GM12872 (cell line): ENCODE data around the gene SEC23A.

Experiments
- CTCF ChIP-seq: IDR thresholded peaks from 3 replicates; pipeline ENCODE4 v1.5.1; 2011; ENCODE audit warnings: low read depth, mild to moderate bottlenecking, low read length, moderate library complexity; ENCODE audit not compliant: insufficient read depth

SEC23A gene

GRCh38 chr14:39028620-39029019 is 74.4 kb downstream of the SEC23A start:
- no peak for TF ChIP-seq CTCF

GRCh38 chr14:39025810-39026627 is 77.0 kb downstream of the SEC23A start:
- no peak for TF ChIP-seq CTCF

- TF ChIP-seq CTCF, result no peak
Measured at GRCh38 chr14:39025250-39025809, 77.7 kb downstream of the SEC23A start.

- TF ChIP-seq CTCF, result no peak
Measured at GRCh38 chr14:39023939-39024871, 78.8 kb downstream of the SEC23A start.

- TF ChIP-seq CTCF, result no peak
Measured at GRCh38 chr14:39016733-39017095, 86.3 kb downstream of the SEC23A start.

- no peak for TF ChIP-seq CTCF
Measured at GRCh38 chr14:39015964-39016577, 87.0 kb downstream of the SEC23A start.
